Fibroblast of skin of right quadriceps (primary cell): ENCODE measurements around the gene ADIRF.
"Not testable (repeated sequence)": the region's sequence is repeated elsewhere in the genome, so short reads cannot be mapped to it uniquely, and the experiment has no call there.

Source experiments
- DNase-seq: peaks from one replicate; pipeline ENCODE4 v3.0.0-alpha.2; 2013

ADIRF gene

GRCh38 chr10:86968271-86968993 lies at the start of gene ADIRF:
TSS of gene ADIRF (plus strand) at chr10:86968482. CDS start at chr10:86968545, 63 bp downstream.
- DNase-seq: no peak

DNA sequence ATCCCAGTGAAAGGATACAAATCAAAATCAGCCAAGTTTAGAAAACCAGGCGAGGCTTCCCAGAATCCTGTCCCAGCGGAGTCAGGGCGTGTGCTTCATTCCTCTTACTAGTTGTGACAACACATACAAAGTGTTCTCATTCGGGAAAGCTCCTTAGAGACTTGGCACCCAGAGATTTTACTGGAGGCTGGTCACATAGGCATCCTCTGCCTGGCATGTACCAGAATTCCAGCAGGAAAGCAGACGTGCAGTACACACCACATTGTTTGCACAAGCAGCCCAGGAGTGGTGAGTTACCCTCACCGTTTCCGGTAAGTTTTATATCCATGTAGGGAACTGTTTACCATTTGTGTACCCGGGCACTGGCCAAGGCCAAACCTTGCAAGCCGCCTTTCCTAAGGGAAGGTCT lies 45.7 kb upstream of the ADIRF start:
- DNase-seq: no peak

DNA sequence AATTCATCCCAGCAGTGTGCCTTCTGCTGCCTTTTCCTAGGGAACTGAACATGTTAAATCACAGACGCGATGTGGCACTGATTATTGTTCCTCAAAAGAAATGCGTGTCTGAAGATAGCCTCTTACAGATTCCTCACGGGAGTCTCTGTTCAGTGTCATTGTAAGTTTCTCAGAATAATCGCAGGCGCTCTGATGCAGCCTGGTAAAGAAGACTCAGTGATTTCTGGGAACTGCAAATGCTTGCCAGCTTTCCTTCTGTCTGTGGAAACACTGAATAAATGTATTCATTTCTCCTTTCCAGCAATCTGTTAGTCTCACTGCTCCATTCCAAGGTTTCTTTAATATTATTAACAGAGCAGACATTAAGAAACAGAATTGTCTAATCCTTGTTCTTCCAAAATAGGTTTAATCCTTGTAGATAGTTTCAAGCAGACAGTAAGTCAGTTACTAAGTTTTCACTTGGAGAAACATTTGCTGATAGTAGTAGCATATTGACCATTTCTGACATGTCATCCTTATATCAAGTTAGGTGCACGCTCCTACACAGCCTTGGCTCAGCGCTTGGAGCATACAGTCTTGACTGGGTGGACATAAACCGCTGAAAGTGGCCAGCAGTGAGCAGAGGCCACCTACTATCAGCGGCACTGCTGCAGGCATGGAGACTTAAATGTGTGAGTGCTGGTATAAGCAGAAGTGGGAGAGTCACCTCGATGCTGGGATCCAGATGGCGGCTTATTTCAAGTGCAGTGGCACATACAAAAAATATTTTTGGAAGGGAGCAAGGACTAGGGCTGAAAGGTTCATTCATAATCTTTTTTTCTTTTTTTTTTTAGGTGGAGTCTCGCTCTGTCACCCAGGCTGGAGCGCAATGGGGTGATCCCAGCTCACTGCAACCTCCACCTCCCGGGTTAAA lies 38.6 kb upstream of the ADIRF start:
- DNase-seq: no peak

GRCh38 chr10:86931872-86932271 lies 36.4 kb upstream of the ADIRF start:
- DNase-seq: peak; percentile 46

GRCh38 chr10:86932674-86933073 lies 35.6 kb upstream of the ADIRF start:
- no peak for DNase-seq

GRCh38 chr10:86934162-86934711 lies 34.0 kb upstream of the ADIRF start:
- DNase-seq: not testable (repeated sequence)

- peak; percentile 32 for DNase-seq
These were observed 31.4 kb upstream of the ADIRF start for GRCh38 chr10:86936661-86937501.

DNA sequence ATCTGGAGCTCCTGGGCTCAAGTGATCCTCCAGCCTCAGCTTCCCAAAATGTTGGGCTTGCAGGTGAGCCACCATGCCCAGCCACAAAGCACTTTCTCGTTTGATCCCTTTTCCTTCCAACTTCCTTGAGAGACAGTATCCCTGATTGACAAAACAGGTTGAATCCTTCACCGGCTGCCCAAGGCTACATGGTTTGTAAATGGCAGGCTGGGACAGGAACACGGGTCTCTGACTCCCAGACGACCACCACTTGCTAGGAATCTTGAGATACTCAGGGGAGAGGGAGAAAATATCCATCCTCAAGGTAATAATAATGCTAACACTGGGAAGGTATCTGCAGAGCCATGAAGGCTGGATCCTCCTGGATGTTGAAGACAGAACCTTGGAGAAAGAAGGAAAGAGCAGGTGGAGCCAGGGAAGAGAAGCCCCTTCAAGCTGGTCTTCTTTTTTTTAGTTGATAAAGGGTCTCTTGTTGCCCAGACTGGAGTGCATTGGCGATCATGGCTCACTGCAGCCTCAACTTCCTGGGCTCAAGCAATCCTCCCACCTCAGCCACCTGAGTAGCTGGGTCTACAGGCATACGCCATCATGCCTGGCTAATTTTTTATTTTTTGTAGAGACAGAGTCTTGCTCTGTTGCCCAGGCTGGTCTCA lies 30.7 kb upstream of the ADIRF start:
- no peak for DNase-seq

GRCh38 chr10:86938260-86938659 lies 30.0 kb upstream of the ADIRF start:
- DNase-seq: no peak

DNA sequence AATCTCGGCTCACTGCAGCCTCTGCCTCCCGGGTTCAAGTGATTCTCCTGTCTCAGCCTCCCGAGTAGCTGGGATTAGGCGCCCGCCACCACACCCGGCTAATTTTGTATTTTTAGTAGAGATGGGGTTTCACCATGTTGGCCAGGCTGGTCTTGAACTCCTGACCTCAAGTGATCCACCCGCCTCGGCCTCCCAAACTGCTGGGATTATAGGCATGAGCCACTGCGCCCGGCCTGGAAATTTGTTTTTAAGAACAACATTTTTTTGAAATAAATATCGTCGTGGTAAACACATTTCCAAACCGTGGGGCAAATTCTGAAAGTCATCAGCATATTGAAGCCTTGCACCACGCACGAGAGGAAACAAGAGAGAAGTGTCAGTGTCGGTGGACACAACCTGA lies 28.2 kb upstream of the ADIRF start:
- DNase-seq: not testable (repeated sequence)

DNA sequence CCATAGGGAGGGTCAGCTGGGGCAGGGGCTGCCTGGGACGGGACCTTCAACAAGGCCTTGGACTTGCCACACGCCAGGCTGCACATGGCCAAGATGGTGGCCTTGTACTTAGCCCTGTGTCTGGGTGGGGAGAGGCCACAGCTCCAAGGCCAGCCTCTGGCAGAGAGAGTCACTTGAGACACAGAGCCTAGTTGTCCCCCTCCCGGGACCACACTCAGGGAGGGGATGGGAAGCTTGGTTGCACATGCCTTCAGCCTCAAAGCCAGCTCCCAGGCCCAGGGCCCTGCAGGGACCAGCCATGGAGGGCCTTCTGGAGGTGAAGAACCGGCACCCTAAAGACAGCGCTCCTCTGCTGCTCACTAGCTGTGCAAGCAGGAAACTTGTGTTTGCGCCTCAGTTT lies 27.6 kb upstream of the ADIRF start:
- DNase-seq: no peak

- DNase-seq: no peak
These were observed 26.9 kb upstream of the ADIRF start for GRCh38 chr10:86941426-86941825.

- DNase-seq: no peak
These were observed 26.3 kb upstream of the ADIRF start for GRCh38 chr10:86941991-86942421.

DNA sequence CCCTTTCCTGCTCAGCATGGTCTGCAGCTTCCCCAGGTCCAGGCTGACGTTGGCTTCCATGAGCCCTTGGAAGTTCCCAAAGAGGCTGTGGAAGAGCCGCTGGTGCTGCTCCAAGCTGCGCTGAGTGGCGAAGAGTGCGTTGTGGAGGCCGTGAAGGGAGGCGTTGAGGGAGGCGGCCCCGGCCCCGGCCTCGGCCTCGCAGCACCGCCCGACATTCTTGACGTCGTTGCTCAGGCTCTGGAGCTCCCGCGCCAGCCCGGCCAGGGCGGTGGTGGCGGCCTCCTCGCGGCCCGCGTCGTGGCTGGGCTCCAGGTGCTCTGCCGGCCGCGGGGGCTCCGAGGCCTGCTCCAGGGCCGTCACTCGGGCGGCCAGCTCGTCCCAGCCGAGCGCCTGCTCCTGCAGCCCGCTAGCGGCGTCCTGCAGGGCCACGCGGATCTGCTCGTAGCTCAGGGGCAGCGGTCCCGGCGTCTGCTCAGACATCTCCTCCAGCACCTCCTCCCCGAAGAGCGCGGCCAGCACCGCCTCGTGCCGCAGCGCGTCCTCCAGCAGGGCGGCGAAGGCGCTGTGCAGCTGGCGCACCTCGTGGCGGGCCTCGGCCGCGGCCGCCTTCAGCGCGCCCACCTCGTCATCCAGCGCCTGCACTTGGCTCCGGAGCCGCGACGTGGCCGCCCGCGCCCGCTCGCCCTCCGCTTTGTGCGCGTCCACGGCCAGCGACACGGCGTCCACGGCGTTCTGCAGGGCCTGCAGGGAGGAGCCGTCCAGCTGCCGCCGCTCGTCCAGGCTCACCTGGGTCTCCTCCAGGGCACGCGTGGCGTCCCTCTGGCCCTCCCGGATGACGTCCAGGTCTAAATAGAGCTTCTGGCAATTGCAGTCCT lies 25.6 kb upstream of the ADIRF start:
- no peak for DNase-seq

DNA sequence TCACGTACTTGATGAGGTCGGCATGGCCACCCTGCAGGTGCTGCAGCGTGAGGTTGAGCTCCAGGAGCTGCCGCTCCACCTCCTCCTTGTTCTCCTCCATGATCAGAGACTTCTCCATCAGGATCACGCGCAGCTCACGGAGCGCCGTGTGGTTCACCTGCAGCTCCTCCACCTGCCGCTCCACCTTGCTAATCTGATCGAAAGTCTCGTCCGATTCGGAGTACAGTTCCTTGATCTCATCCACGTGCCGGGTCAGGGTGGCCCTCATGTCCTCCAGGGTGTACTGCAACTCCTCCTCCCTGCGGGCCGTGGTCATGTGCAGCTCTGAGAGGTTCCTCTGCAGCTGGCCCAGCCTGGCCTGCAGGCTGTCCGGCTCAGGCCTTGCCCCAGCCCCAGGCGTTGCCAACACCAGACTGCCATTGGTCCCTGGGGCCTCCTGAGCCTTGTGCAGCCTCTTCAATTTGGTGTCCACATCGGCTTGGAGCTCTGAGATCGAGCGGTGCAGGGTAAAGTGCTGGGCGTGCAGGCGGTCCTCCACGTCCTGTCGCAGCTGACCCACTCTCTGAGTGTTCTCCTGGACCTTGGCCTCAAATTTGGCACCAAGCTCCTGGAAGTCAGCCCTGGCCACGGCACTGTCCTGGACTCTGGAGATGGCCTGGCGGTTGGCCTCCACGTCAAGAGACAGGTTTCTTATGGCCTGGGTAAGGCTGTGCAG lies 24.8 kb upstream of the ADIRF start:
- no peak for DNase-seq

DNA sequence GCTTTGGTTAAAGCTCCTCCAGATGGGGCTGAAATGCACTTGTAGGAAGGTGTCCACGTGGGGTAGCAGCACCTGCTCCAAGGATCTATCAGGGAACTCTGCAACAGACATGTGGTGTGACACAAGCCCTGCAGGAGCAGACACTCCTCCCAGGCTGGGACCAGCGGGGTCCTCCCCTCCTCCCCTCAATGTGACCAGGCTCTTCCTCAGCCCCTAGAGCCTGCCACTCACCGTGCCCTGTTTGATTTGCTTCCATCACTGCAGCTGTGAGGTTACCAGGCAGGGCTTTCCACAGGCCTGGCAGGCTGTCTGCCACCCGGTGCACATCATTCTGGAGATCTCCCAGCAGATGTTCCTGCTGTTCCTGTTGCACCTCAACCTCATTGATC lies 24.3 kb upstream of the ADIRF start:
- no peak for DNase-seq

DNA sequence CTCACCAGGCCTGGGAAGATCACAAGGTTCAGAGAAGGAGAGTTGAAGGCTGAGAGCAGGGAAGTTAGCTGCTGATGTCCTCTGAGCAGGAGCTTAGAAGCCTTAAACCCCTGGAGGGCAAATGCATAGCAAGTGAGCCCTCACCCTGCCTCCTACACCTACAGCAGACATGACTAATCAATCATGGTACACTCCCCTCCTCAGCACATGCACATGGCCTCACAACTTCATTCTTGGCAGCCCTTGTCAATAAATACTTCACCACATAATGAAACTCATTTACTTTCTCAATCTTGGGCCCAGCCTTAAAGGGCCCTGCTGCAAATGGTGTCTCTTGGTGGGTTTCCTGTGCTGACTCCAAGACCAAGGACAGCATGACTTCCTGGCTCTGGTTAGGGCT lies 23.8 kb upstream of the ADIRF start:
- no peak for DNase-seq

DNA sequence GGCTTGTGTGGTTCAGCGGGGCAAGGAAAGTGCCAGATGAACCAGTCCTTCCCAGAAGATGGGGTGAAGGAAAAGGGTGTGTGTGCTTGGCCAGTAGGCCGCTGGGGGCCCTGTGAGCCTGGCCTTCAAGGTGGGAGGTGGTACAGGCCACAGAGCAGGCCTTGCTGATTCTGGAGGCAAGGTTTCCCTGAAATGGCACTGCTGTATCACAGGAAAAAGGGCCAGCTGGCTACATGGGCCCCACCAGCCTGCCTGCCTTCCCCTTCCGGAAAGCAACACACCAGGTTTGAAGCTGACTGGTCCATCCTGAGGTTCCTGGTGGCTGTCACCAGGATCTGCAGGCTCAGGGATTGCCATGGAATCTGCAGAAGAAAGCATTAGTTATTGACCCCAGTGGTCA lies 23.4 kb upstream of the ADIRF start:
- DNase-seq: no peak

GRCh38 chr10:86945361-86946212 lies 22.7 kb upstream of the ADIRF start:
- peak; percentile 38 for DNase-seq
